Liver (tissue), 9 donors: Measurements from ENCODE around the gene SYCN. TPM values are rescaled to one million over a fixed set of nuclear protein-coding genes. Genes with fewer than 3 reads are reported as not detected.

ENCODE experiments used
- DNase-seq: peaks from one replicate; pipeline ENCODE4 v3.0.0-alpha.2; 2017; ENCODE audit warnings: low spot score
- H3K27ac ChIP-seq, 2 donors: one replicate each; pipeline ENCODE4 v1.7.0; 2013; ENCODE audit warnings: inconsistent platforms in 2 of 2, low read length in 2 of 2, control low read depth in 1 of 2, low read depth in 1 of 2, mild to moderate bottlenecking in 1 of 2
- H3K27me3 ChIP-seq, 4 donors: one replicate each; pipeline versions ENCODE4 v1.6.1 to v1.7.0; 2013; ENCODE audit warnings: low read length in 3 of 4, inconsistent platforms in 1 of 4, mild to moderate bottlenecking in 1 of 4, moderate library complexity in 1 of 4; ENCODE audit not compliant: control insufficient read depth in 4 of 4, insufficient read depth in 4 of 4
- H3K36me3 ChIP-seq, 4 donors: one replicate each; pipeline versions ENCODE4 v1.6.1 to v1.7.0; 2013; ENCODE audit warnings: low read length in 3 of 4, mild to moderate bottlenecking in 3 of 4, low read depth in 1 of 4, moderate library complexity in 1 of 4; ENCODE audit not compliant: control insufficient read depth in 4 of 4, insufficient read depth in 3 of 4
- H3K4me1 ChIP-seq, 4 donors: one replicate each; pipeline versions ENCODE4 v1.6.1 to v1.7.0; 2013; ENCODE audit warnings: low read length in 3 of 4, mild to moderate bottlenecking in 3 of 4, moderate library complexity in 1 of 4; ENCODE audit not compliant: control insufficient read depth in 4 of 4, insufficient read depth in 4 of 4
- H3K4me3 ChIP-seq, 3 donors: one replicate each; pipeline versions ENCODE4 v1.6.1 to v1.7.0; 2013; ENCODE audit warnings: low read length in 3 of 3, control low read depth in 1 of 3, low read depth in 1 of 3, mild to moderate bottlenecking in 1 of 3
- H3K9ac ChIP-seq, 2 donors: one replicate each; pipeline ENCODE4 v1.7.0; 2013; ENCODE audit warnings: low read length in 2 of 2, mild to moderate bottlenecking in 2 of 2, moderate library complexity in 2 of 2, control low read depth in 1 of 2, low read depth in 1 of 2
- H3K9me3 ChIP-seq, 4 donors: one replicate each; pipeline versions ENCODE4 v1.6.1 to v1.7.0; 2013; ENCODE audit warnings: low read length in 3 of 4; ENCODE audit not compliant: control insufficient read depth in 4 of 4
- ATF3 ChIP-seq: IDR thresholded peaks from 2 replicates; pipeline ENCODE4 v1.6.1; 2016; ENCODE audit warnings: antibody characterized with exemption
- EGR1 ChIP-seq, 2 donors: IDR thresholded peaks; 2 replicates each; pipeline ENCODE4 v1.6.1; 2016 to 2018; ENCODE audit warnings: antibody characterized with exemption in 2 of 2, low read depth in 2 of 2
- FOXA1 ChIP-seq: IDR thresholded peaks from 2 replicates; pipeline ENCODE4 v1.6.1; 2016; ENCODE audit warnings: antibody characterized with exemption
- FOXA2 ChIP-seq: IDR thresholded peaks from 2 replicates; pipeline ENCODE4 v1.6.1; 2016; ENCODE audit warnings: antibody characterized with exemption
- GABPA ChIP-seq, 2 donors: IDR thresholded peaks in 1 of 2; conservative IDR thresholded peaks in 1 of 2; 2 replicates each; pipeline ENCODE4 v1.6.1; 2016; ENCODE audit warnings: antibody characterized with exemption in 2 of 2, mild to moderate bottlenecking in 1 of 2, moderate library complexity in 1 of 2
- HNF4A ChIP-seq, 2 donors: conservative IDR thresholded peaks; 2 replicates each; pipeline ENCODE4 v1.6.1; 2016; ENCODE audit warnings: antibody characterized with exemption in 2 of 2, mild to moderate bottlenecking in 2 of 2
- HNF4G ChIP-seq: IDR thresholded peaks from 2 replicates; pipeline ENCODE4 v1.6.1; 2016; ENCODE audit warnings: antibody characterized with exemption
- JUND ChIP-seq, 2 donors: IDR thresholded peaks; 2 replicates each; pipeline ENCODE4 v1.6.1; 2016; ENCODE audit warnings: antibody characterized with exemption in 2 of 2
- NR2F2 ChIP-seq: IDR thresholded peaks from 2 replicates; pipeline ENCODE4 v1.6.1; 2016; ENCODE audit warnings: antibody characterized with exemption
- RAD21 ChIP-seq, 2 donors: IDR thresholded peaks; 2 replicates each; pipeline ENCODE4 v1.6.1; 2016; ENCODE audit warnings: antibody characterized with exemption in 2 of 2, mild to moderate bottlenecking in 2 of 2
- RXRA ChIP-seq, 2 donors: IDR thresholded peaks; 2 replicates each; pipeline ENCODE4 v1.6.1; 2017 to 2018; ENCODE audit warnings: antibody characterized with exemption in 2 of 2, mild to moderate bottlenecking in 1 of 2
- SP1 ChIP-seq: IDR thresholded peaks from 2 replicates; pipeline ENCODE4 v1.6.1; 2018; ENCODE audit warnings: antibody characterized with exemption, mild to moderate bottlenecking
- TAF1 ChIP-seq: conservative IDR thresholded peaks from 2 replicates; pipeline ENCODE4 v1.6.1; 2016; ENCODE audit warnings: antibody characterized with exemption, mild to moderate bottlenecking
- YY1 ChIP-seq: IDR thresholded peaks from 2 replicates; pipeline ENCODE4 v1.6.1; 2016; ENCODE audit warnings: antibody characterized with exemption, mild to moderate bottlenecking
- ZBTB33 ChIP-seq: IDR thresholded peaks from 2 replicates; pipeline ENCODE4 v1.6.1; 2016; ENCODE audit warnings: antibody characterized with exemption
- WGBS: extraction: QIAGEN DNeasy Blood & Tissue Kit; methylation state at CpG from one replicate; pipeline ENCODE4 v1.1.7; 2013; 5-methylcytosine and 5-hydroxymethylcytosine counted together
- polyA plus RNA-seq, 2 donors: library from polyadenylated mRNA; stranded (reverse) in 1 of 2; unstranded in 1 of 2; fragments of 200-250 nt in 1 of 2; fragments of >200 nt in 1 of 2; fragmentation: Nextera tagmentation in 1 of 2; extraction: Ambion mirVana in 1 of 2; gene quantifications; one replicate each; pipeline versions ENCODE4 v1.2.1 to v1.2.3, GENCODE V29; 2013 to 2015
- total RNA-seq, 2 donors: library from RNA; depleted of rRNA; stranded (reverse); fragments of >200 nt; gene quantifications; one replicate each; pipeline ENCODE4 v1.2.3, GENCODE V29; 2014
- TF ChIP-seq, protein P1 (sequence below): IDR thresholded peaks from 2 replicates; pipeline ENCODE4 v1.6.1; 2016; ENCODE audit warnings: antibody characterized with exemption, mild to moderate bottlenecking
- TF ChIP-seq, protein P2 (sequence below): fragments of 150-350 bp; IDR thresholded peaks from 2 replicates; pipeline ENCODE4 v1.5.1; 2017; ENCODE audit warnings: improper control_type of control experiment, low read depth, low read length; ENCODE audit not compliant: missing input control
- TF ChIP-seq, protein P3 (sequence below): IDR thresholded peaks from 2 replicates; pipeline ENCODE4 v1.6.1; 2016; ENCODE audit warnings: antibody characterized with exemption
- donor health status: healthy.
- donor health status: healthy.
- donor health status: healthy.
- donor health status: healthy.
- donor health status: healthy.

The SYCN gene
- total and polyA plus RNA-seq, 4 donors: not detected

DNA sequence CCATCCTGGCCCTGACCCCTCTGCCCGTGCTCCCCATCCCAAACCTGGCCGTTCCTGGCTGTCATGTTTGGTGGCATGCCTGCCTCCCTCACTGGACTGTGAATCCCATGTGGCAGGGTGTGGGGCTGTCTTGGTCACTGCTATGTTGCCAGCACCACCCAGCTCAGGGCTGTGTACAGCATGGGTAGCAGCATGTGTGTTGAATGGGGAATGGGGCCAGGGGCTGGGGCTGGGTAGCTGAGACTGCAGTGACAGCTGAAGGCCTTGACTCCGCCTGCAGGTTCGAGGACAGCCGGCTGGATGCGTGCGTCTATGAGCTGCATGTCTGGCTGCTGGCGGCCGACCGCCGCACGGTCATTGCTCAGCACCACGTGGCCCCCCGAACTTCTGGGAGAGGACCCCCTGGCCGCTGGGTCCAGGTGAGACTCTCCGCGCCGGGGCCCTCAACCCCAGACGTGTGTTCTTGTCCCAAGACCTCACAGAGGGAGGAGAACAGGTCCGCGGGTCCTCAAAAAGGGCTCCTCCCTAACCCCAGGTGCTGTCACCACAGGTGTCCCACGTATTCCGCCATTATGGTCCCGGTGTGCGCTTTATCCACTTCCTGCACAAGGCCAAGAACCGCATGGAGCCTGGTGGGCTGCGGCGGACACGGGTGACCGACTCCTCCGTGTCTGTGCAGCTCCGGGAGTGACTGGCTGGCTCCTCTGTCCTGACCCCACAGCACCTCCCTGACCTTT lies 3.8 kb downstream of the SYCN start:
- 82% methylated on average over 32 of the region's 32 CpGs for WGBS
- H3K27me3 ChIP-seq: peaks cover 2 to 20% (median 6%) of the 10 kb centered on the region in 4 donors
- no peak overlapping the region for H3K4me3 ChIP-seq
- H3K36me3 ChIP-seq: no peaks in the 10 kb centered on the region
- no peak overlapping the region for H3K27ac ChIP-seq
- TF ChIP-seq, protein P1, sequence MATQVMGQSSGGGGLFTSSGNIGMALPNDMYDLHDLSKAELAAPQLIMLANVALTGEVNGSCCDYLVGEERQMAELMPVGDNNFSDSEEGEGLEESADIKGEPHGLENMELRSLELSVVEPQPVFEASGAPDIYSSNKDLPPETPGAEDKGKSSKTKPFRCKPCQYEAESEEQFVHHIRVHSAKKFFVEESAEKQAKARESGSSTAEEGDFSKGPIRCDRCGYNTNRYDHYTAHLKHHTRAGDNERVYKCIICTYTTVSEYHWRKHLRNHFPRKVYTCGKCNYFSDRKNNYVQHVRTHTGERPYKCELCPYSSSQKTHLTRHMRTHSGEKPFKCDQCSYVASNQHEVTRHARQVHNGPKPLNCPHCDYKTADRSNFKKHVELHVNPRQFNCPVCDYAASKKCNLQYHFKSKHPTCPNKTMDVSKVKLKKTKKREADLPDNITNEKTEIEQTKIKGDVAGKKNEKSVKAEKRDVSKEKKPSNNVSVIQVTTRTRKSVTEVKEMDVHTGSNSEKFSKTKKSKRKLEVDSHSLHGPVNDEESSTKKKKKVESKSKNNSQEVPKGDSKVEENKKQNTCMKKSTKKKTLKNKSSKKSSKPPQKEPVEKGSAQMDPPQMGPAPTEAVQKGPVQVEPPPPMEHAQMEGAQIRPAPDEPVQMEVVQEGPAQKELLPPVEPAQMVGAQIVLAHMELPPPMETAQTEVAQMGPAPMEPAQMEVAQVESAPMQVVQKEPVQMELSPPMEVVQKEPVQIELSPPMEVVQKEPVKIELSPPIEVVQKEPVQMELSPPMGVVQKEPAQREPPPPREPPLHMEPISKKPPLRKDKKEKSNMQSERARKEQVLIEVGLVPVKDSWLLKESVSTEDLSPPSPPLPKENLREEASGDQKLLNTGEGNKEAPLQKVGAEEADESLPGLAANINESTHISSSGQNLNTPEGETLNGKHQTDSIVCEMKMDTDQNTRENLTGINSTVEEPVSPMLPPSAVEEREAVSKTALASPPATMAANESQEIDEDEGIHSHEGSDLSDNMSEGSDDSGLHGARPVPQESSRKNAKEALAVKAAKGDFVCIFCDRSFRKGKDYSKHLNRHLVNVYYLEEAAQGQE: no peak
- TF ChIP-seq HNF4A (conservative IDR thresholded peaks at IDR 0.05): no peak
- TF ChIP-seq FOXA2: no peak
- no peak for TF ChIP-seq RAD21 (IDR thresholded peaks at IDR 0.05)
- no peak for TF ChIP-seq HNF4G
- TF ChIP-seq ZBTB33: no peak
- no peak for TF ChIP-seq RXRA (IDR thresholded peaks at IDR 0.05)
- no peak for TF ChIP-seq FOXA1
- TF ChIP-seq ATF3: no peak
- TF ChIP-seq EGR1 (IDR thresholded peaks at IDR 0.05; ENCODE audit: low read depth in 2 of 2): no peak
- TF ChIP-seq, protein P2, sequence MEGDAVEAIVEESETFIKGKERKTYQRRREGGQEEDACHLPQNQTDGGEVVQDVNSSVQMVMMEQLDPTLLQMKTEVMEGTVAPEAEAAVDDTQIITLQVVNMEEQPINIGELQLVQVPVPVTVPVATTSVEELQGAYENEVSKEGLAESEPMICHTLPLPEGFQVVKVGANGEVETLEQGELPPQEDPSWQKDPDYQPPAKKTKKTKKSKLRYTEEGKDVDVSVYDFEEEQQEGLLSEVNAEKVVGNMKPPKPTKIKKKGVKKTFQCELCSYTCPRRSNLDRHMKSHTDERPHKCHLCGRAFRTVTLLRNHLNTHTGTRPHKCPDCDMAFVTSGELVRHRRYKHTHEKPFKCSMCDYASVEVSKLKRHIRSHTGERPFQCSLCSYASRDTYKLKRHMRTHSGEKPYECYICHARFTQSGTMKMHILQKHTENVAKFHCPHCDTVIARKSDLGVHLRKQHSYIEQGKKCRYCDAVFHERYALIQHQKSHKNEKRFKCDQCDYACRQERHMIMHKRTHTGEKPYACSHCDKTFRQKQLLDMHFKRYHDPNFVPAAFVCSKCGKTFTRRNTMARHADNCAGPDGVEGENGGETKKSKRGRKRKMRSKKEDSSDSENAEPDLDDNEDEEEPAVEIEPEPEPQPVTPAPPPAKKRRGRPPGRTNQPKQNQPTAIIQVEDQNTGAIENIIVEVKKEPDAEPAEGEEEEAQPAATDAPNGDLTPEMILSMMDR: no peak
- no peak for TF ChIP-seq YY1
- TF ChIP-seq, protein P3, sequence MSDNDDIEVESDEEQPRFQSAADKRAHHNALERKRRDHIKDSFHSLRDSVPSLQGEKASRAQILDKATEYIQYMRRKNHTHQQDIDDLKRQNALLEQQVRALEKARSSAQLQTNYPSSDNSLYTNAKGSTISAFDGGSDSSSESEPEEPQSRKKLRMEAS: no peak
- TF ChIP-seq NR2F2: no peak
- no peak for TF ChIP-seq TAF1
- TF ChIP-seq SP1: no peak
- TF ChIP-seq JUND (IDR thresholded peaks at IDR 0.05): no peak
- TF ChIP-seq GABPA (IDR thresholded peaks at IDR 0.05 in 1 of 2, conservative IDR thresholded peaks at IDR 0.05 in 1 of 2): no peak
- no peak for DNase-seq
- no peak overlapping the region for H3K9ac ChIP-seq
- no peaks in the 10 kb centered on the region for H3K9me3 ChIP-seq
- peaks cover 0 to 8% (median 2%) of the 10 kb centered on the region in 4 donors for H3K4me1 ChIP-seq
